T-helper 1 cell treated with Interleukin-12 subunit alpha and Interleukin-12 subunit beta and Interleukin-4 antibody, amounts not matched to agents 30 μg/mL and 1 μg/mL, for 36 hours (primary cell): ENCODE results near the gene RFTN1.
A peak's percentile ranks its signal among the peaks of the same experiment; 100 is the strongest.

Source experiments
- H3K27ac Mint-ChIP-seq: one replicate; pipeline ENCODE4 v1.8.0; 2021; ENCODE audit warnings: mild to moderate bottlenecking, mixed read lengths
- H3K27me3 Mint-ChIP-seq: one replicate; pipeline ENCODE4 v1.8.0; 2021; ENCODE audit warnings: low read depth, mixed read lengths
- H3K36me3 Mint-ChIP-seq: one replicate; pipeline ENCODE4 v1.8.0; 2021; ENCODE audit warnings: low read depth, mixed read lengths
- H3K4me1 Mint-ChIP-seq: one replicate; pipeline ENCODE4 v1.8.0; 2021; ENCODE audit warnings: low read depth, mixed read lengths
- H3K4me3 Mint-ChIP-seq: one replicate; pipeline ENCODE4 v1.8.0; 2021; ENCODE audit warnings: mild to moderate bottlenecking, moderate library complexity, mixed read lengths
- H3K9me3 Mint-ChIP-seq: one replicate; pipeline ENCODE4 v1.8.0; 2021; ENCODE audit warnings: mixed read lengths

The RFTN1 gene

GRCh38 chr3:16301507-16301906, 212.0 kb downstream of the RFTN1 start:
- peak overlapping the region; percentile 90 for H3K4me3 Mint-ChIP-seq
- no peaks in the 10 kb centered on the region for H3K9me3 Mint-ChIP-seq
- H3K36me3 Mint-ChIP-seq: peaks cover 79% of the 10 kb centered on the region
- H3K27me3 Mint-ChIP-seq: no peaks in the 10 kb centered on the region
- H3K27ac Mint-ChIP-seq: peak overlapping the region; percentile 94
- H3K4me1 Mint-ChIP-seq: peaks cover 88% of the 10 kb centered on the region

- Mint-ChIP-seq H3K9me3 (no peaks in the 10 kb centered on the region), H3K4me1 (peaks cover 88% of the 10 kb centered on the region), H3K27me3 (no peaks in the 10 kb centered on the region), H3K4me3 (peak overlapping the region; percentile 90), H3K27ac (peak overlapping the region; percentile 94), H3K36me3 (peaks cover 80% of the 10 kb centered on the region)
Measured at GRCh38 chr3:16300881-16301359, 212.6 kb downstream of the RFTN1 start.

- H3K4me3 Mint-ChIP-seq: peak overlapping the region; percentile 90
- no peaks in the 10 kb centered on the region for H3K27me3 Mint-ChIP-seq
- peak overlapping the region; percentile 94 for H3K27ac Mint-ChIP-seq
- peaks cover 88% of the 10 kb centered on the region for H3K4me1 Mint-ChIP-seq
- no peaks in the 10 kb centered on the region for H3K9me3 Mint-ChIP-seq
- H3K36me3 Mint-ChIP-seq: peaks cover 81% of the 10 kb centered on the region
Measured at GRCh38 chr3:16300307-16300706, 213.2 kb downstream of the RFTN1 start.

DNA sequence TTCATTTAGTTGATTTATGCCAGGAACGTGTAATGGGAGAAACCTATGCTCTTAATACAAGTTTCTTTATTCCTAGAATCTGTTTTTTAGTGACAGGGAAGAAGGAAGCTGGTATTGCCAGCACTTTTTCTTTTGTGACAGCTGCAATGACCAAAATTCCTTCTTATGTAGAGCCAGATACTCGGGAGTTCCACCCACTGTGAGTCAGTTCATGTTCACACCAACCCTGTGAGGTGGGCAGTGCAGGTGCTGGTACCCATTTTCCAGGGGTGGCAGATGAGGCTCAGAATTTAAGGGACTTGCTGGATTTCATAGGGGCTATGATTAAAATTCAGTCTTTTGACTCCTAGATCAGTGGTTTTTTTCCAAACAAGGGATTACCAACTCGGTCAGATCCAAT, 213.8 kb downstream of the RFTN1 start:
- Mint-ChIP-seq H3K27me3 (no peaks in the 10 kb centered on the region), H3K4me1 (peaks cover 85% of the 10 kb centered on the region), H3K4me3 (peak overlapping the region; percentile 13), H3K36me3 (peaks cover 79% of the 10 kb centered on the region), H3K9me3 (peaks cover under 1% of the 10 kb centered on the region), H3K27ac (peak overlapping the region; percentile 94)

DNA sequence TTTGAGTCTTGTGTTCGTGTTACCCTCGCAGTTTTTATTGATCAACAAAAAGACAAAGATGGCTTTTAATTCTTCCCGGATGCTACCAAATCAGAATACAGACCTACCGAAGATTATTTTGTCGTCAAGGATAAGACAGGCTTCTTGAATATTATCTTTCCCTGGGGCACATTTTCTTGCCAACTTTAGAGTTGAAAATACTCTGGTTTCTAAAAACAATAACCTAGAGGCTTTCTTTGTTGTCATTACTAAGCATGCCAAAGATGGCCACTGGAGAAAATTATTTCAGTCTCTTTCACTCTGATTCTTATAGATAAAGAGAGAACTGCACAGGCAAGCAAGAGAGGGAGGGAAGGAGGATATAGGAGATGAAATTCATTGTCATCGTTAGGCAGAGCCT, 214.6 kb downstream of the RFTN1 start:
- Mint-ChIP-seq H3K36me3 (peaks cover 75% of the 10 kb centered on the region), H3K27ac (peak overlapping the region; percentile 82), H3K9me3 (peaks cover 6% of the 10 kb centered on the region), H3K27me3 (no peaks in the 10 kb centered on the region), H3K4me1 (peaks cover 80% of the 10 kb centered on the region), H3K4me3 (peak overlapping the region; percentile 66)

DNA sequence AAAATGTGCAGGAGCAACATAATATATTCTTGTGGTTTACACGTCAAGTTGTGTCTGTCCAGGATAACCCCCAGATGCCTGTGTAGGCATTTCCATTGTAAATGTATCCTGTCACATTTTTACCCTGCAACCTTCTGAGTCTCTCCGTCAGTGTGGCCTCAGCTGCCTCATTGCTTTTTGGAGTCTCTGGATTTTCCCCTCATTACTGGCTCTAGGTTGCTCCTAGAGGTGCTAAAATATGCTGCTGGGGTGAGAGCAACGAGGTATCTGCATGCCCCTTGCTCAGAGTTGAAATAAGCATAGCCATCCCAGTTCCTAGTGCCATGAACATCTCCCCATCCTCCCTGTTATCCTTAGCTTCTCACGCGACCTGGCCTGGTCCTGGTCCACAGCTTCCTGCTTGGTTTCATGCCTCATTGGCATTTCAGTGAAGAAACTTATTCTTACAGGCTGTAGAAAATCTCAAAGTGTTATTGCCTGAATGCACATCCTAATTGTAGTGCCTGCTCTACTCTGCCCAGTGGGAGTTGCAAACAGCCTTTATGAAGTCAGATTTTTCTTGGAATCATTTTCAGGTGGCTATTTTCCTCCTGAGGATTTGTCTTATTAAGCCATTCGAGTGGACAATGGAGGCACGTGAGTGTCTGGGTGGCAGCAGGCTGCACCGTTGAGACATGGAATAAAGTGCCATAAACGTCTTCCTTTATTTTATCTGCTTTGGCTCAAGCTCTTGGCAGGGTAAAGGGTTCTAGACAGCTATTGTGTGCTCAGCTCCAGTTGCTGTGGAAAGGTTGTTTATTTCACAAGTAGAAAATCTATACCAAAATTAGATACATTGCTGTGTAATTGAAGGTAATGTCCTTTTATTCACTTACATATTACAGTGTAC, 215.3 kb downstream of the RFTN1 start:
- Mint-ChIP-seq H3K27ac (peak overlapping the region; percentile 82), H3K27me3 (no peaks in the 10 kb centered on the region), H3K4me1 (peaks cover 84% of the 10 kb centered on the region), H3K4me3 (peak overlapping the region; percentile 66), H3K9me3 (peaks cover 12% of the 10 kb centered on the region), H3K36me3 (peaks cover 79% of the 10 kb centered on the region)

DNA sequence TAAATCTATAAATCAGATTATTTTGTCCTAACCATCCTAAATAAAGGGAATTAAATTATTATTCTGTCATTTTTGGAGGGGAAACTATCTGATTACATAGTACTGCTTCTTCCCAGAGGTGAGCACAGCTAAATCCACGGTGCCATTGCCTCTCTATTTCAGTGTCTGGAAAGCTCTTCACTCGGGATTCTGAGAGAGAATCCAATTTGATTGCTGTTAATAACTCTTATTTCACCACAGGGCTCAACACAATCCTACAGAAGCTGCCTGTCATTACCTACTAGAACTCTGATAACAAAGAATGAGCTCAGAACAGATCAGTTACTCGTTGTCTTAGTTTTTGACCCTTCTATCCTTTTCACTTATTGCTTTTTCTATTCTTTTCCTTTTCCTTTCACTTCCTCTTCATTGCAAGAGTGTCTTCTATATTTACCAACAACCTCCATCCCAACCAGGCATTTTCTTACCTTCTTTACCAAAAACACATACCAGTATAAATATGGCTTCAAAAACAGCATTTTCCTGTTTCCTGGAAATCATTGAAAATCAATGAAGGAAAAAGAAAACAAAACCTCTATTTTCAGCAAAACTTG, 218.1 kb downstream of the RFTN1 start:
- Mint-ChIP-seq H3K9me3 (peaks cover 16% of the 10 kb centered on the region), H3K36me3 (peaks cover 68% of the 10 kb centered on the region), H3K4me3 (peak overlapping the region; percentile 63), H3K27ac (peak overlapping the region; percentile 62), H3K4me1 (peaks cover 75% of the 10 kb centered on the region), H3K27me3 (no peaks in the 10 kb centered on the region)

DNA sequence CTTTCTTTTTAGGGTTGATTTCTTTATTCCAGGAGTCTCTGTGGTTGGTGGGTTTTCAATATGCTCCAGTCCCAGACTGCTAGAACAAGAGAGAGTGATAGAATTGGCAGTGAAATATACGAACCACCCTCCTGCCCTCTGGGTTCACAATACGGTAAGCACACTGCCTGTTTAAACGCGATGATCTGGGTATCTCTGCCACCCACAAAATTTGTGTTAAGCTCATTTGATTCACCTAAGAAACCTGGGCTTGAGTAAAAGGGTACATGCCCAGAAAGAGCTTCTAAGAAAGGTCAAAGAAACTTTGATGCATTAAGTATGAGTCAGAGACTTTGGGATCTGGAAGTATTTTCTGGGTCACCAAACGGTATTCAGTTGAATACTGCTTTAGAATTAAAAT, 218.7 kb downstream of the RFTN1 start:
- Mint-ChIP-seq H3K27ac (peak overlapping the region; percentile 50), H3K4me3 (peak overlapping the region; percentile 53), H3K36me3 (peaks cover 70% of the 10 kb centered on the region), H3K27me3 (no peaks in the 10 kb centered on the region), H3K4me1 (peaks cover 74% of the 10 kb centered on the region), H3K9me3 (peaks cover 16% of the 10 kb centered on the region)

GRCh38 chr3:16290827-16291196, 222.7 kb downstream of the RFTN1 start:
- Mint-ChIP-seq H3K27me3 (no peaks in the 10 kb centered on the region), H3K9me3 (peaks cover 16% of the 10 kb centered on the region), H3K4me3 (peak overlapping the region; percentile 89), H3K36me3 (peaks cover 67% of the 10 kb centered on the region), H3K4me1 (peaks cover 58% of the 10 kb centered on the region), H3K27ac (peak overlapping the region; percentile 92)

DNA sequence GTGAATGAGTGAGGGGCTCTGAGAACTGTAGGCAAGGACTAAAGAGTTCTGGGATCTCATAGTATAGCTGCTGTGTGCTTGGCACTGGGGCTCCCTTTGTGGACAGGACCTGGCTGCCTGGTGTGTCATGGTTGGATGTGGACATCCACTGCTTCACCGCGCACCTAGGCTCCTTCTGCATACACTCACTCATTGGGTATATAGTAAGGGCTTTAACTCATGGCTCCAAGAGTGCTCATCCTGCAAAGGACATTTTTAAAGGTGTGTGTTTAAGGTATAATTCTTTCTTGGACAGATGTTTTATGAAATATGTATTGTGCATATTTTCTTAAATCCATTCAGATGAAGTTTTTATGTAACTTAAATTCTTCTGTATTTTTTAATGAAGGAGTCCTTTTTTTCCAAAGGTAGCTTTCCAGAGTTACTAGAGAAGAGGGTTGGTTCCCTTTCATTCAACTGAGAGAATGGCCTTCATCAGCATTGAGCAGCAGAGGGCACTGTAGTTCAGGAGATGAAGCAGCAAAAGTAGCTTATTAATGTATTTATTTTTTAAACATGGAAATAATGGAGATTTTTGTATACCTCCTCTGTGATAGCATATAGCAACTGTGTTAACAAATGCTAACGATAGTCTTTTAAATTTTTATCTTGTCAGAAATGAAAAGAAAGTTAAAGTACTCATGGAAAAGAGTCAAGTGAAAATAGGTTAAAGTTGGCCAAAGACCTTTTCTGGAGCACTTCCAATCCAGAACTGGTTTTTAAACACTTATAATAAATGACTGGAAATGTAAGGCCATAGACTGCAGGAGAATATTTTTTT, 223.3 kb downstream of the RFTN1 start:
- H3K9me3 Mint-ChIP-seq: peaks cover 16% of the 10 kb centered on the region
- no peaks in the 10 kb centered on the region for H3K27me3 Mint-ChIP-seq
- peak overlapping the region; percentile 89 for H3K4me3 Mint-ChIP-seq
- H3K27ac Mint-ChIP-seq: peak overlapping the region; percentile 92
- peaks cover 61% of the 10 kb centered on the region for H3K36me3 Mint-ChIP-seq
- H3K4me1 Mint-ChIP-seq: peaks cover 58% of the 10 kb centered on the region

DNA sequence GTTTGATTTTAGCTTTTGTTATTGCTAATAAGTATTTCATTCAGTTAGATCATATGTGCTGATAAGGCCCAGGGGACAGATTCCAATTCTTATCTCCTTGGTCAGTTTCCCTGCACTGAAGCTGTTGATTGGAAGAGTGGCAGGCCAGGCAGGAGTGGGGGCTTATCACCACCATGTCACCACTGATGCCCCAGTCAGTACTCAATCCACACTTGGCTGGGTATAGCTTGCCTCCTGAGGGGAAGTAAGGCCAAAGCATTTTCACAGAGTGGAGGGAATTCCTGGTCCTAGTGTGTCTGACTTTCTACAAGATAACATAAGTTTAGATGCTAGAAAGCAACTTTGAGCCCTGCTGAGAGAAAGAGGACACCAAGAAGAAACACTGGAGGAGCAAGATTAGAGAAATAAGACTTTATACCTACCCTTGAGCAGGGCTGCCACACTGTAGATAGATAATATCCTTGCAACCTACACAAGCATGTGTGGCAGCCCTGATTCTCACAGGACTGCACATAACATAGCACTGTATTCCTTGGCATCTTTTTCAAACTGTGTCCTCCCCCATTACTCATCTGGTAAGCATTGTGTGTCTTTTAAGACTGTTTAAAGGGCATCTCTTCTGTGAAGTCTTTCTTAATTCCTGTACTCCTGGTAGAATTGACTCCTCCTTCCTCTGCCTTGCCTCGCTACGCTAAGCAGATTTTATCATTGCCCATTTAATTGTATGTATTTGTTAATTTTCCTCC, 224.2 kb downstream of the RFTN1 start:
- Mint-ChIP-seq H3K27me3 (no peaks in the 10 kb centered on the region), H3K36me3 (peaks cover 57% of the 10 kb centered on the region), H3K4me3 (peak overlapping the region; percentile 89), H3K4me1 (peaks cover 61% of the 10 kb centered on the region), H3K27ac (peak overlapping the region; percentile 92), H3K9me3 (peaks cover 13% of the 10 kb centered on the region)

DNA sequence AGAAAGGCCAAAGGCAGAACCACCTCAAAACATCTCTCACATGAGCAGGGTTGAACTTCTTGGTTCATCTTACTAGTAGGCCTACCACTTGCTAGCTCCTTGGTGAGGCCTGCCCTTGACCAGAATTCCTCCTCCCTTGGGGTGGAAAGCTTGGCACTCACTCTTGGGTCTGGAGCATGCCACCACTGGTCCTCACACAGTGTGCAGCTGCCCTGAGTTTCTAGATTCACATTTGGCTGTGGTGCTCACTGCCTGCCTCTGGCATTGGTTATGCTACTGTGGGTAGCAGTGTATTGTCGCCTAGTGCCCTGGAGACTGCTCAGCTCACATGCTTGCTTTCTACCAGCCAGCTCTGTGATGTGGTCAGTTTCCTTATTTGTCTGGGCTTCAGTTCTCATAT, 224.8 kb downstream of the RFTN1 start:
- Mint-ChIP-seq H3K4me1 (peaks cover 59% of the 10 kb centered on the region), H3K9me3 (peaks cover 8% of the 10 kb centered on the region), H3K27ac (peak overlapping the region; percentile 92), H3K36me3 (peaks cover 53% of the 10 kb centered on the region), H3K27me3 (no peaks in the 10 kb centered on the region), H3K4me3 (peak overlapping the region; percentile 89)

DNA sequence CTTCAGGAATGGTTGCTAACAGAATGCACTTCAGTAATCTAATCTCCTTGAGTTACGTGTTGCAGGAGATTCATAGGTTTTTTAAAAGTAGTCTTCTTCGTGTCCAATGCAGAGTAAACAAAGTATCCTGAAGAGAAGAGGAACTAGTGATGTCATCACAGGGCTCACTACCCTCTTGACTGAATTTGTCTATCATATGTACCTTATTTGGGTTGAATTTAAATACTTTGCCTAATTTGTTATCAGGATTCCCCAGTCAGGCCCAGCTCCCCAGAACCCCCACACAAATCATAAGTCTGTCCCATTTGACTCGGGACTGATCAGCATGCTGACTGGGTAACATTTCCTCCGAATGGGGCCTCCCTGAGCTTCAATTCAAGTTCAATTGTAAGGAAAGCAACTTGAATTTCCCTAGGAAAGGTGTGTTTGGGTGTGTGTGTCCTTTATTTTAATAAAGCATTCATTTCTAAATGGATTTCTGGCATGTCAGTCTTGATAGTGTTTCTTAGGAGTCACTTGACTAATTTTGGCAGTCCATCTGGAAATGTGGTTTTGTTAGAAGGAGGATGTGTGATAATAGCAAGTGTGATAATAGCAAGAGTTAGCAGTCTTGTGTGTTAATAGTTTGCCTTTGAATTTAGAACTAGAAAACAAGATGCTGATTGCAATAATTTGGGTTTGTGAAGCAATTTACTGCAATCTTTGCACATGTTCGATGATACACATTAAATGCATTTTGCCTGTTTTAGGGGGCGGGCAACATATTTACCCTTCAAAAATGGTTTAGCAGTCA, 226.6 kb downstream of the RFTN1 start:
- H3K27me3 Mint-ChIP-seq: no peaks in the 10 kb centered on the region
- peaks cover 58% of the 10 kb centered on the region for H3K36me3 Mint-ChIP-seq
- H3K9me3 Mint-ChIP-seq: no peaks in the 10 kb centered on the region
- peak overlapping the region; percentile 89 for H3K4me3 Mint-ChIP-seq
- H3K27ac Mint-ChIP-seq: peak overlapping the region; percentile 95
- H3K4me1 Mint-ChIP-seq: peaks cover 53% of the 10 kb centered on the region
